HCT116 (cell line): Measurements from ENCODE around the gene NSUN3.

ENCODE experiments used
- CEBPB ChIP-seq: IDR thresholded peaks from 2 replicates; pipeline ENCODE4 v1.6.1; 2012; ENCODE audit warnings: low read depth
- ELF1 ChIP-seq: IDR thresholded peaks from 2 replicates; pipeline ENCODE4 v1.6.1; 2012; ENCODE audit warnings: low read depth, borderline replicate concordance
- EZH2phosphoT487 ChIP-seq: fragments of 200-600 bp; IDR thresholded peaks from 2 replicates; pipeline ENCODE4 v1.6.1; 2018; ENCODE audit warnings: antibody characterized with exemption, borderline replicate concordance
- POLR2AphosphoS5 ChIP-seq: IDR thresholded peaks from 2 replicates; pipeline ENCODE4 v1.6.1; 2011; ENCODE audit warnings: mild to moderate bottlenecking, low read depth, low read length, moderate library complexity
- RAD21 ChIP-seq: IDR thresholded peaks from 2 replicates; pipeline ENCODE4 v1.6.1; 2012; ENCODE audit warnings: low read depth, mild to moderate bottlenecking
- SIN3A ChIP-seq: IDR thresholded peaks from 2 replicates; pipeline ENCODE4 v1.6.1; 2012; ENCODE audit warnings: low read depth
- TCF7L2 ChIP-seq: IDR thresholded peaks from 2 replicates; pipeline ENCODE4 v1.7.0; 2011; ENCODE audit warnings: borderline replicate concordance, inconsistent platforms; ENCODE audit not compliant: insufficient read depth, insufficient read length; ENCODE audit errors: extremely low read depth
- ZNF274 ChIP-seq: fragments of 200-500 bp; sonication (Bioruptor generic); IDR thresholded peaks from 2 replicates; pipeline ENCODE4 v1.6.1; 2014; ENCODE audit warnings: mild to moderate bottlenecking, low read depth, low read length, inconsistent platforms

- TF ChIP-seq ZNF274, result no peak
- no peak for TF ChIP-seq RAD21
- no peak for TF ChIP-seq CEBPB
- no peak for TF ChIP-seq POLR2AphosphoS5
- TF ChIP-seq EZH2phosphoT487, result no peak
- TF ChIP-seq TCF7L2, result no peak
- TF ChIP-seq ELF1, result no peak
- no peak for TF ChIP-seq SIN3A
Measured at GRCh38 chr3:94046533-94046932, 16.3 kb upstream of the NSUN3 start.
